ENCODE data around the gene MTRR. TPM values are rescaled to one million over a fixed set of nuclear protein-coding genes. Genes with fewer than 3 reads are reported as not detected.

Gene MTRR
- total RNA-seq, 2 experiments from 2014 or later, result 51.9 to 72.6 TPM

DNA sequence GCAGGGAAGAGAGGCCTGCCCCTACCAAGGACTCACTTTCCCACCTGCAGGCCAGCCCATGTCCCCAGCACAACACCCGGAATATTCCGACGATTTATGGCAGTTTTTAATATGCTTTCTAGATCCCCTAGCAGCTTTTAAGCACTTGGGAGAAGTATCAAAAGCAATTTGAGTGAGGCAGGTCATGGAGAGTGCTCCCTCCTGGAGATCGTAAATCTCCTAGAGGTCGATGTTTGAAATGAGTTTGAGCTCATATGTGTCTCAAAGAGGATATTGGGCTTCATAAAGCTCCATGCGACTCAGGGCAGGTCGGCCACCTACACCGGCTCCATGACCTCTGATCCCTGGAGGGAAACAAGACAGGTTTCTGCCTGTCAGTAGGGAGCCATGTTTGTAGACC, 45.4 kb upstream of the MTRR start:
- no peak for TF ChIP-seq EZH2phosphoT487 (IDR thresholded peaks at IDR 0.05; ENCODE audit: borderline replicate concordance, low read depth, low read length)
- TF ChIP-seq, protein P1, sequence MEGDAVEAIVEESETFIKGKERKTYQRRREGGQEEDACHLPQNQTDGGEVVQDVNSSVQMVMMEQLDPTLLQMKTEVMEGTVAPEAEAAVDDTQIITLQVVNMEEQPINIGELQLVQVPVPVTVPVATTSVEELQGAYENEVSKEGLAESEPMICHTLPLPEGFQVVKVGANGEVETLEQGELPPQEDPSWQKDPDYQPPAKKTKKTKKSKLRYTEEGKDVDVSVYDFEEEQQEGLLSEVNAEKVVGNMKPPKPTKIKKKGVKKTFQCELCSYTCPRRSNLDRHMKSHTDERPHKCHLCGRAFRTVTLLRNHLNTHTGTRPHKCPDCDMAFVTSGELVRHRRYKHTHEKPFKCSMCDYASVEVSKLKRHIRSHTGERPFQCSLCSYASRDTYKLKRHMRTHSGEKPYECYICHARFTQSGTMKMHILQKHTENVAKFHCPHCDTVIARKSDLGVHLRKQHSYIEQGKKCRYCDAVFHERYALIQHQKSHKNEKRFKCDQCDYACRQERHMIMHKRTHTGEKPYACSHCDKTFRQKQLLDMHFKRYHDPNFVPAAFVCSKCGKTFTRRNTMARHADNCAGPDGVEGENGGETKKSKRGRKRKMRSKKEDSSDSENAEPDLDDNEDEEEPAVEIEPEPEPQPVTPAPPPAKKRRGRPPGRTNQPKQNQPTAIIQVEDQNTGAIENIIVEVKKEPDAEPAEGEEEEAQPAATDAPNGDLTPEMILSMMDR (conservative IDR thresholded peaks at IDR 0.05; ENCODE audit: low read length), result no peak
- BruUV-seq (replicated peaks), result no TSS peak
- no peaks in the 10 kb centered on the region for H4K20me1 ChIP-seq (ENCODE audit: insufficient read depth, low read length)
- H3K9me3 ChIP-seq (ENCODE audit: low read length), result no peaks in the 10 kb centered on the region
- H3K4me1 ChIP-seq (ENCODE audit: insufficient read depth, low read length, poor library complexity, severe bottlenecking), result no peaks in the 10 kb centered on the region
- no peak overlapping the region for H3K4me3 ChIP-seq (ENCODE audit: low read depth, low read length, poor library complexity, severe bottlenecking)
- no peaks in the 10 kb centered on the region for H3K36me3 ChIP-seq (ENCODE audit: insufficient read depth, low read length)
- H3K27ac ChIP-seq (ENCODE audit: low read depth, low read length, poor library complexity, severe bottlenecking), result no peak overlapping the region
- H2AFZ ChIP-seq (ENCODE audit: low read length), result no peak overlapping the region
- POLR2A ChIA-PET, result interaction anchor here (0.6 to 0.7 kb wide), 2 partner anchors 46 to 427 kb away, joined by 3 read pairs; partner anchors contain the start of gene MTRR
- intact Hi-C loops (cut with micrococcal nuclease; ENCODE audit: unreplicated experiment), result no loop called here
- DNase-seq (ENCODE audit: low spot score), result no peak
- no peaks in the 10 kb centered on the region for H3K79me2 ChIP-seq (ENCODE audit: insufficient read depth, low read depth, low read length)
- H3K9me2 ChIP-seq (ENCODE audit: insufficient read depth, low read length), result no peaks in the 10 kb centered on the region
- CTCF ChIA-PET (ENCODE audit: unreplicated experiment), result no interaction called here
- H3K4me2 ChIP-seq (ENCODE audit: low read length), result no peak overlapping the region

DNA sequence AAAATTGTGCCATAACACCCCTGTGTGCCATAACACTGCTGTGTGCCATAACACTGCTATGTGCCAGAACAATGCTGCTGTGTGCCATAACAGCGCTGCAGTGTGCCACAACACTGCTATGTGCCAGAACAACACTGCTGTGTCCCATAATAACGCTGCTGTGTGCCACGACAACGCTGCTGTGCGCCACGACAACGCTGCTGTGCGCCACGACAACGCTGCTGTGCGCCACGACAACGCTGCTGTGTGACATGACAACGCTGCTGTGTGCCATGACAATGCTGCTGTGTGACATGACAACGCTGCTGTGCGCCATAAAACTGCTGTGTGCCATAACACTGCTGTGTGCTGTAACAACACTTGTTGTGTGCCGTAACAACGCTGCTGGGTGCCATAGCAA, 44.0 kb upstream of the MTRR start:
- no peak for TF ChIP-seq EZH2phosphoT487 (IDR thresholded peaks at IDR 0.05; ENCODE audit: borderline replicate concordance, low read depth, low read length)
- TF ChIP-seq, protein P1 (conservative IDR thresholded peaks at IDR 0.05; ENCODE audit: low read length), result no peak
- BruUV-seq (replicated peaks), result no TSS peak
- Histone ChIP-seq H3K4me3 (ENCODE audit: low read depth, low read length, poor library complexity, severe bottlenecking) (no peak overlapping the region), H3K27ac (ENCODE audit: low read depth, low read length, poor library complexity, severe bottlenecking) (no peak overlapping the region), H4K20me1 (ENCODE audit: insufficient read depth, low read length) (no peaks in the 10 kb centered on the region), H3K36me3 (ENCODE audit: insufficient read depth, low read length) (no peaks in the 10 kb centered on the region), H2AFZ (ENCODE audit: low read length) (no peak overlapping the region), H3K4me2 (ENCODE audit: low read length) (no peak overlapping the region), H3K79me2 (ENCODE audit: insufficient read depth, low read depth, low read length) (no peaks in the 10 kb centered on the region), H3K4me1 (ENCODE audit: insufficient read depth, low read length, poor library complexity, severe bottlenecking) (no peaks in the 10 kb centered on the region), H3K9me3 (ENCODE audit: low read length) (no peaks in the 10 kb centered on the region), H3K9me2 (ENCODE audit: insufficient read depth, low read length) (no peaks in the 10 kb centered on the region)
- CTCF ChIA-PET (ENCODE audit: unreplicated experiment), result no interaction called here
- POLR2A ChIA-PET, result no interaction called here
- intact Hi-C loops (cut with micrococcal nuclease; ENCODE audit: unreplicated experiment), result no loop called here
- no peak for DNase-seq (ENCODE audit: low spot score)

DNA sequence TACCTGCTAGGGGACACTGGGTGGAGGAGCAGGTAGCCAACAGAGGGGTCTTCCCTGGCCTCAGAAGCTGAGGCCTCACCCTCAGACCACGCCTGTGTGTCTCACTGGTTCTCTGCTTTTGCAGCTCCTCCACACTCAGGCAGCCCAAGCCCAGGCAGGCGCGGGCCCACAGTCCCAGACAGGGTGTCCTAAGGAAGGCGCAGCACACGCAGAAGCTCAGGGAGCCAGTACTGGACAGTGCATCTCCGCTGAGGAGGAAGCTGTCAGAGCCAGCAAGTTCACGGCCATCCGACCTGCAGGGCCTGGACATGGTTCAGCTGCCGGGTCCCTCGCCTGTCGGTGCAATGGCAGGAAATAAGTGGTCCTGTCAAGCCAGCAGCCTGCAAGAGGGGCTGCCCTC, 43.3 kb upstream of the MTRR start:
- intact Hi-C loops (cut with micrococcal nuclease; ENCODE audit: unreplicated experiment), result no loop called here
- CTCF ChIA-PET (ENCODE audit: unreplicated experiment), result no interaction called here
- no TSS peak for BruUV-seq (replicated peaks)
- Histone ChIP-seq H3K27ac (ENCODE audit: low read depth, low read length, poor library complexity, severe bottlenecking) (no peak overlapping the region), H3K4me2 (ENCODE audit: low read length) (no peak overlapping the region), H2AFZ (ENCODE audit: low read length) (no peak overlapping the region), H3K4me1 (ENCODE audit: insufficient read depth, low read length, poor library complexity, severe bottlenecking) (no peaks in the 10 kb centered on the region), H3K9me3 (ENCODE audit: low read length) (no peaks in the 10 kb centered on the region), H3K9me2 (ENCODE audit: insufficient read depth, low read length) (no peaks in the 10 kb centered on the region), H3K36me3 (ENCODE audit: insufficient read depth, low read length) (no peaks in the 10 kb centered on the region), H3K4me3 (ENCODE audit: low read depth, low read length, poor library complexity, severe bottlenecking) (no peak overlapping the region), H4K20me1 (ENCODE audit: insufficient read depth, low read length) (no peaks in the 10 kb centered on the region), H3K79me2 (ENCODE audit: insufficient read depth, low read depth, low read length) (no peaks in the 10 kb centered on the region)
- TF ChIP-seq, protein P1 (conservative IDR thresholded peaks at IDR 0.05; ENCODE audit: low read length), result no peak
- no peak for TF ChIP-seq EZH2phosphoT487 (IDR thresholded peaks at IDR 0.05; ENCODE audit: borderline replicate concordance, low read depth, low read length)
- POLR2A ChIA-PET, result no interaction called here
- no peak for DNase-seq (ENCODE audit: low spot score)
